Fibroblast of skin of left biceps (primary cell): ENCODE results near the gene ANAPC10.
"Not testable (repeated sequence)": the region's sequence is repeated elsewhere in the genome, so short reads cannot be mapped to it uniquely, and the experiment has no call there.

ENCODE experiments used
- DNase-seq, 2 experiments: peaks; one replicate each; pipeline ENCODE4 v3.0.0-alpha.2; 2013; ENCODE audit warnings: low read depth in 2 of 2

ANAPC10 gene

GRCh38 chr4:145010315-145010714 lies 87.7 kb downstream of the ANAPC10 start:
- not testable (repeated sequence) for DNase-seq

DNA sequence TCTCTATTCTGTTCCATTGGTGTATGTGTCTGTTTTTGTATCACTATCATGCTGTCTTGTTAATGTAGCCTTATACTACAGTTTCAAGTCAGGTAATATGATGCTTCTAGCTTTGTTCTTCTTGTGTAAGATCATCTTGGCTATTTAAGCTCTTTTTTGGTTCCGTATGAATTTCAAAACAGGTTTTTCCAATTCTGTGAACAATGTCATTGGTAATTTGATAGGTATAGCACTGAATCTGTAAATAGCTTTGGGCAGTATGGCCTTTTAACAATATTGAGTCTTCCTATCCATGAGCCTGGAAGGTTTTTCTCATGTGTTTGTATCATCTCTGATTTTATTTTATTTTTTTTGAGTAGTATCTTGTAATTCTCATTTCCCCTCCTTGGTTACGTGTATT lies 94.3 kb downstream of the ANAPC10 start:
- no peak for DNase-seq

- DNase-seq = no peak
These were observed 96.4 kb downstream of the ANAPC10 start for GRCh38 chr4:145001635-145002034.

- not testable (repeated sequence) for DNase-seq
These were observed 97.3 kb downstream of the ANAPC10 start for GRCh38 chr4:145000656-145001055.

DNA sequence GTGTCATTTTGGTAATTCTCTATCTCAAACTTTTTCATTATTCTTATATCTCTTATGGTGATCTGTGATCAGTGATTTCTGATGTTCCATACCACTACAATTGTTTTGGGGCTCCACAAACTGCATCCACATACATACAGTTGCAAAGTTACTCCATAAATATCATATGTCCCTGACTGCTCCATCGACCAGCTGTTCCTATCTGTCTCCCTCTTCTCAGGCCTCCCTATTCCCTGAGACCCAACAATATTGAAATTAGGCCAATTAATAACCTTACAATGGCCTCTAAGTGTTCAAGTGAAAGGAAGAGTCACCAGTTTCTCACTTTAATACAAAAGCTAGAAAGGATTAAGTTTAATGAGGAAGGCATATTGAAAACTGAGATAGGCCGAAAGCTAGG lies 108.7 kb downstream of the ANAPC10 start:
- no peak for DNase-seq

GRCh38 chr4:144985531-144985930 lies 112.5 kb downstream of the ANAPC10 start:
- peak; percentile 9 to 12 for DNase-seq

DNA sequence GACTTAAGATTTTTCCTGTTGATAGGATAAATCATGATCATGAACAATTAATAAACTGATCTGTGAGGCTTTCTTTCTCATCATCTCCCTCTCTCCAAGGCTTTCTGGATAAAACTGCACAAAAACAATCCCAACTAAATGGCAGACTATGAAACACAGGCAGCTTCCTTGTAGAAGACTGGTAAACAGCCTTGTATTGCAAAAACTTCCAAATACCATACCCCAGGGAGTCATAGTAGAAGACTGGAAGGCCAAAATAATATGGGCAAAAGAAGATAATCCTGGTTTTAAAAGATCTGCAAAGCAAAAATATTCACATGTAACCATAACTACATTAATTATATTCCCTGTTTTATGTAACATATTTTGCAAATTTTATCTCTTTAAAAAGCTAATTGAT lies 113.0 kb downstream of the ANAPC10 start:
- DNase-seq = no peak

- no peak for DNase-seq
These were observed 113.8 kb downstream of the ANAPC10 start for GRCh38 chr4:144984241-144984640.

GRCh38 chr4:144975718-144976117 lies 122.3 kb downstream of the ANAPC10 start:
- no peak for DNase-seq

GRCh38 chr4:144970597-144970996 lies 127.4 kb downstream of the ANAPC10 start:
- DNase-seq = no peak

- DNase-seq = no peak
These were observed 128.2 kb downstream of the ANAPC10 start for GRCh38 chr4:144969821-144970220.

GRCh38 chr4:144968606-144969005 lies 129.4 kb downstream of the ANAPC10 start:
- no peak for DNase-seq

GRCh38 chr4:144967161-144967560 lies 130.8 kb downstream of the ANAPC10 start:
- no peak for DNase-seq

- DNase-seq = no peak
These were observed 135.7 kb downstream of the ANAPC10 start for GRCh38 chr4:144962300-144962699.

DNA sequence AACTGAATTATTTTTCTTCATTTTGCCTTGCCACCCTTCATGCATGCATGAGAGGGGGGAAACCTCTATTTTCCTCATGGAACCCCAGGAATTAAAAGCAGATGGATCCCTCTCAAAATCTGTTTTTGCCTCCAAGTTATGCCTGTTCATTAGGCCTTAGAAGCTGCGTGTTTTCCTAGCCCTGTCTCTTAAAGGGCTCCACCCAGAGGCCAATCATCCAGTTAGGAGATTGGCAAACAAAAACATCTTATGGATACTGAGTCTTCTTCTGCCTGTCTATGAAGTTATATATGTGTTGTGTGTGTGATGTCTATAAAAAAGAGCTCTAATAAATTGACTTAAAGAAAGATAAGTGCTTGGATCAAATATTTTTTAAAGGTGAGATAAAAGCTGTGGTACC lies 142.9 kb downstream of the ANAPC10 start:
- no peak for DNase-seq

GRCh38 chr4:144954230-144954629 lies 143.8 kb downstream of the ANAPC10 start:
- DNase-seq = no peak

DNA sequence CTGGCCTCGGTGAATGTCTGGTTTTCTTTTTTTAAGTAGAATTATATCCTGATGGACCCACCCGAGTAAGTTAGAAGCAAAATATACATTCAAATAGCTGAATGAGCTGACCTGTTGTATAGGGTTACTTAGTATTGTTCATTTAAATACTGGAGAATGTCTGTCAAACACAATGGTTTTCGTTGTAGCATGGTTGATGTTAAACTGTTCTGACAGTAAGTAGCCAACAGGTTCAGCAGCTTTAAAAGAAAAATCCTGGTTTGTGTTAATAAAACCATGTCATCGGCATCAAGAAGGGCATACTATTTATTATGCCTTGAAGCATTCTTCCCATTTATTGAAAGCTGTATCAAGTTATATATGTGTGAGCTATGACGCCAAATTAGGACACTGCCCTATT lies 149.6 kb downstream of the ANAPC10 start:
- DNase-seq = no peak

- no peak for DNase-seq
These were observed 150.0 kb downstream of the ANAPC10 start for GRCh38 chr4:144948009-144948408.
